Measurements from ENCODE around the gene GGT6.

DNA sequence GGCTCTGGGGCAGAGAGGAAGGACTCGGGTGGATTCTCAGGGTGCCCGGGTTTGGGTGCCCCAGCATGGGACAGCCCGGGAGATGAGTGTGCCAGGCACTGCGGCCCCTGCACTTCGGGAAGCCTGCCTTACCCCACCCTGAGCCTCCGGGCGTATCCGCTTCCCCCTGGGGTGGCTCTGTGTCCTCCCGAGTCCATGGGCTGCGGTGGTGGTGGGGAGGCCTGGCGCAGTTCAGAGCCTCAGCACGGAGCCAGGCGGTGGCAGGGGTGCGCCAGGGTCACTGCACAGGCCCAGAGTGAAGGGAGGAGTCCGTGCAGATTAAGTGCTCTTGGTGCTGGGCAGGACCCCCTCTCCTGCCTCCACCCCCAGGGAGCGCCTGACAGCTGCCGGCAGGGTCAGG is 25.9 kb downstream of the GGT6 start:
- TF ChIP-seq, protein P1, sequence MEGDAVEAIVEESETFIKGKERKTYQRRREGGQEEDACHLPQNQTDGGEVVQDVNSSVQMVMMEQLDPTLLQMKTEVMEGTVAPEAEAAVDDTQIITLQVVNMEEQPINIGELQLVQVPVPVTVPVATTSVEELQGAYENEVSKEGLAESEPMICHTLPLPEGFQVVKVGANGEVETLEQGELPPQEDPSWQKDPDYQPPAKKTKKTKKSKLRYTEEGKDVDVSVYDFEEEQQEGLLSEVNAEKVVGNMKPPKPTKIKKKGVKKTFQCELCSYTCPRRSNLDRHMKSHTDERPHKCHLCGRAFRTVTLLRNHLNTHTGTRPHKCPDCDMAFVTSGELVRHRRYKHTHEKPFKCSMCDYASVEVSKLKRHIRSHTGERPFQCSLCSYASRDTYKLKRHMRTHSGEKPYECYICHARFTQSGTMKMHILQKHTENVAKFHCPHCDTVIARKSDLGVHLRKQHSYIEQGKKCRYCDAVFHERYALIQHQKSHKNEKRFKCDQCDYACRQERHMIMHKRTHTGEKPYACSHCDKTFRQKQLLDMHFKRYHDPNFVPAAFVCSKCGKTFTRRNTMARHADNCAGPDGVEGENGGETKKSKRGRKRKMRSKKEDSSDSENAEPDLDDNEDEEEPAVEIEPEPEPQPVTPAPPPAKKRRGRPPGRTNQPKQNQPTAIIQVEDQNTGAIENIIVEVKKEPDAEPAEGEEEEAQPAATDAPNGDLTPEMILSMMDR (IDR thresholded peaks at IDR 0.05), result no peak
- TF ChIP-seq POLR2A (IDR thresholded peaks at IDR 0.05), result no peak

All from tibial nerve (tissue), 3 donors.